Hepatic stellate cell (primary cell): Measurements from ENCODE around the gene FBH1.

ENCODE experiments used
- DNase-seq: peaks from one replicate; pipeline ENCODE4 v3.0.0; 2011; ENCODE audit warnings: low spot score

FBH1 gene

DNA sequence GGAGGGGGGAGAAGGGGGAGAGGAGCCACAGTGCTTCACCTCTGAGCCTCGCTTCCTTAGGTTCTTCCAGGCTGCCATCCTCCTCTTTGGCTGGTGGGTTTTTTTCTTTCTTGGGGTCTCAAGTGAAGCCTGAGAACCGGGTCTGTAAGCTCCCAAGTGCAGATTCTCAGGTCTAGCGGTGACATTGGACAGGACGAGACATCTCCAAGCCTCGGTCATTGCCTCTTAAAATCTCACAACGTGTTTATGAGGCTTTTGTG lies 88.1 kb downstream of the FBH1 start:
- no peak for DNase-seq

DNA sequence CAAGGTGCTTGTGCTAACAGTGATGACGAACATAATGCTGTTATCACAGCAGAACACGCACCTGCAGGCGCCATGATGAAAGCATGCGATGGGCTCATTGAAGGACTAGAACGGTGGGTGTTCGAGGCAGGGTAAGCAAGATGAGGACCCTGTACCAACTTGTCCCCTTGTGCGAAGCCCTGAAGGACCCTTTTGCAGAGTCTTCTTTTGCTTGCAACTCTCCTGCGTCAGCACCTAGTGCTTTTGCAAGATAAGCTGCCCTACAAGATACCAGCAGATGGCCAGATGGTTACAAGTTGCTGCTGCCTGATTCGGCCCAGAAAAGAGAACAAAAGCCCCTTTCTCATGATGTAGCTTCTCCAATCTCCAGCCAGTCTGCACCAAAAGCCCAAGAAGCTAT lies 91.5 kb downstream of the FBH1 start:
- DNase-seq: no peak

DNA sequence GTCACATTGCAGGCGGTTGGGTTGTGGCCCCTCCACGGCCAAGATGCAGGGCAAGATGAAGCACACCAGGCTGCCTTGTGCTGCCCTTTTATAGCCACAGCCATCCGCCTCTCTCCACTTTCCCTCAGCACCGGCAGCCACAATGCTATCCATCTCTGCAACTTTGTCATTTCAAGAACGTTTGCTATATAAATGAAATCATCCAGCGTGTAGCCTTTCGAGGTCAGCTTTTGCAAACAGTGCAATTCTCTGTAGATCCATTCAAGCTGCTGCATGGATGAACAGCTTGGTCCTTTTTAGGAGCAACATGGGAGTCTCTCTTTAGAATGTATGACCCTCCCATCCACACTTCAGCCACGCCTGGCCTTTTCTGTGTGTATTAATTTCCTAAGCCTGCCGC lies 93.7 kb downstream of the FBH1 start:
- no peak for DNase-seq

DNA sequence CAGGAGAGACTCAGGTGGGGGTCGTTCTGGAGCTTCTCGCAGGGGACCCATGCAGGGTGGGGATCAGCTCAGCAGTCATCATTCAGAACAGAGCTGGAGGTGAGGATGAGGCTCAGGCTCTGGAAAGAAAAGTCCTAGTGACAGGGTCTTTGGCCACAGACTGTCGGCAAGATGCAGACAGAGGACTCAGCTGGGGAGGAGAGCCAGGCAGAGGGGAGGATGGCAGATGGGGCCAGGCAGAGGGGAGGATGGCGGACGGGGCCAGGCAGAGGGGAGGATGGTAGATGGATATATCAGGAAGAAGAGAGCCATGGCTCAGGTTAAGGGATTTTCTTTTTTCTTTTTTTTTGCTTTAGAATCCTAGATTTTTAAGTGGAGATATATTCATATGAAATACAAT lies 95.0 kb downstream of the FBH1 start:
- no peak for DNase-seq
